Activated naive CD4-positive, alpha-beta T cell treated with anti-CD3 and anti-CD28 coated beads, Interleukin-2, amount 50 U/mL, for 72 hours (primary cell): Measurements from ENCODE around the gene TSPAN9. TPM values are rescaled to one million over a fixed set of nuclear protein-coding genes. Genes with fewer than 3 reads are reported as not detected.
A peak's percentile ranks its signal among the peaks of the same experiment; 100 is the strongest.

ENCODE experiments used
- ATAC-seq, 2 donors: fragments of 150-1000 bp; cut with Tn5 transposase; 2 replicates each; pipeline ENCODE4 v1.10.0; 2021; ENCODE audit warnings: mild to moderate bottlenecking in 2 of 2, moderate library complexity in 2 of 2
- DNase-seq, 2 donors: peaks; one replicate each; pipeline ENCODE4 v3.0.0; 2021 to 2022; ENCODE audit warnings: low spot score in 2 of 2
- H3K27ac Mint-ChIP-seq, 2 donors: one replicate each; pipeline ENCODE4 v1.8.0; 2022; ENCODE audit warnings: mild to moderate bottlenecking in 2 of 2, mixed read lengths in 2 of 2
- H3K36me3 Mint-ChIP-seq, 2 donors: one replicate each; pipeline ENCODE4 v1.8.0; 2022; ENCODE audit warnings: mixed read lengths in 2 of 2
- H3K9me3 Mint-ChIP-seq, 2 donors: one replicate each; pipeline ENCODE4 v1.8.0; 2022; ENCODE audit warnings: mixed read lengths in 2 of 2
- total RNA-seq, 2 donors: library from RNA; stranded (reverse); gene quantifications; one replicate each; pipeline ENCODE4 v1.2.3, GENCODE V29; 2022

The TSPAN9 gene
- total RNA-seq, 2 donors from 2014 or later: 0.50 to 0.97 TPM

GRCh38 chr12:3137268-3137781 is 60.1 kb downstream of the TSPAN9 start:
- H3K27ac Mint-ChIP-seq: no peak overlapping the region
- H3K36me3 Mint-ChIP-seq: no peaks in the 10 kb centered on the region
- no peak for DNase-seq
- no peaks in the 10 kb centered on the region for H3K9me3 Mint-ChIP-seq
- ATAC-seq: no peak

GRCh38 chr12:3137814-3138445 is 60.8 kb downstream of the TSPAN9 start:
- Mint-ChIP-seq H3K36me3 (no peaks in the 10 kb centered on the region), H3K9me3 (no peaks in the 10 kb centered on the region), H3K27ac (no peak overlapping the region)
- DNase-seq: no peak
- no peak for ATAC-seq

GRCh38 chr12:3138941-3139511 is 61.8 kb downstream of the TSPAN9 start:
- no peaks in the 10 kb centered on the region for H3K36me3 Mint-ChIP-seq
- no peak for ATAC-seq

GRCh38 chr12:3139760-3140159 is 62.6 kb downstream of the TSPAN9 start:
- Mint-ChIP-seq H3K27ac (no peak overlapping the region), H3K9me3 (no peaks in the 10 kb centered on the region), H3K36me3 (no peaks in the 10 kb centered on the region)
- ATAC-seq (no peak), DNase-seq (no peak)

More at GRCh38 chr12:3138941-3139511, 61.8 kb downstream of the TSPAN9 start:
- no peaks in the 10 kb centered on the region for H3K9me3 Mint-ChIP-seq
- no peak for DNase-seq
- no peak overlapping the region for H3K27ac Mint-ChIP-seq

GRCh38 chr12:3140284-3140683 is 63.1 kb downstream of the TSPAN9 start:
- DNase-seq (no peak), ATAC-seq (no peak)
- Mint-ChIP-seq H3K36me3 (no peaks in the 10 kb centered on the region), H3K9me3 (no peaks in the 10 kb centered on the region), H3K27ac (peak overlapping the region in 1 of 2 donors; percentile 33)

GRCh38 chr12:3141339-3142321 is 64.5 kb downstream of the TSPAN9 start:
- no peak overlapping the region for H3K27ac Mint-ChIP-seq
- ATAC-seq (no peak), DNase-seq (no peak)
- H3K36me3 Mint-ChIP-seq: no peaks in the 10 kb centered on the region
- no peaks in the 10 kb centered on the region for H3K9me3 Mint-ChIP-seq

- H3K36me3 Mint-ChIP-seq: no peaks in the 10 kb centered on the region
- ATAC-seq (no peak), DNase-seq (no peak)
- H3K9me3 Mint-ChIP-seq: no peaks in the 10 kb centered on the region
- peak overlapping the region in 1 of 2 donors; percentile 66 for H3K27ac Mint-ChIP-seq
These were observed 65.2 kb downstream of the TSPAN9 start for GRCh38 chr12:3142386-3142785.

- no peak for ATAC-seq
- Mint-ChIP-seq H3K9me3 (no peaks in the 10 kb centered on the region), H3K36me3 (no peaks in the 10 kb centered on the region), H3K27ac (no peak overlapping the region)
- DNase-seq: no peak
These were observed 67.3 kb downstream of the TSPAN9 start for GRCh38 chr12:3144495-3144894.

GRCh38 chr12:3145033-3145432 is 67.9 kb downstream of the TSPAN9 start:
- DNase-seq (no peak), ATAC-seq (no peak)
- Mint-ChIP-seq H3K27ac (no peak overlapping the region), H3K9me3 (no peaks in the 10 kb centered on the region), H3K36me3 (no peaks in the 10 kb centered on the region)

GRCh38 chr12:3145546-3146310 is 68.5 kb downstream of the TSPAN9 start:
- ATAC-seq: no peak

GRCh38 chr12:3147260-3147659 is 70.1 kb downstream of the TSPAN9 start:
- no peak overlapping the region for H3K27ac Mint-ChIP-seq
- DNase-seq (no peak), ATAC-seq (no peak)
- no peaks in the 10 kb centered on the region for H3K9me3 Mint-ChIP-seq
- no peaks in the 10 kb centered on the region for H3K36me3 Mint-ChIP-seq

More at GRCh38 chr12:3145546-3146310, 68.5 kb downstream of the TSPAN9 start:
- no peak for DNase-seq
- Mint-ChIP-seq H3K36me3 (no peaks in the 10 kb centered on the region), H3K9me3 (no peaks in the 10 kb centered on the region), H3K27ac (no peak overlapping the region)

- Mint-ChIP-seq H3K27ac (no peak overlapping the region), H3K36me3 (no peaks in the 10 kb centered on the region), H3K9me3 (no peaks in the 10 kb centered on the region)
- ATAC-seq: no peak
- DNase-seq: no peak
These were observed 71.3 kb downstream of the TSPAN9 start for GRCh38 chr12:3148366-3149000.

GRCh38 chr12:3149515-3150307 is 72.5 kb downstream of the TSPAN9 start:
- no peaks in the 10 kb centered on the region for H3K36me3 Mint-ChIP-seq
- H3K27ac Mint-ChIP-seq: no peak overlapping the region
- ATAC-seq (no peak), DNase-seq (no peak)
- no peaks in the 10 kb centered on the region for H3K9me3 Mint-ChIP-seq

GRCh38 chr12:3150308-3150670 is 73.1 kb downstream of the TSPAN9 start:
- no peak for DNase-seq
- no peaks in the 10 kb centered on the region for H3K36me3 Mint-ChIP-seq

More at GRCh38 chr12:3150308-3150670, 73.1 kb downstream of the TSPAN9 start:
- ATAC-seq: no peak
- H3K27ac Mint-ChIP-seq: no peak overlapping the region
- H3K9me3 Mint-ChIP-seq: no peaks in the 10 kb centered on the region
